Panc1 (cell line): Measurements from ENCODE around the gene UBA1.

Experiments used
- POLR2AphosphoS5 ChIP-seq: IDR thresholded peaks from 2 replicates; pipeline ENCODE4 v1.6.1; 2012; ENCODE audit warnings: mild to moderate bottlenecking, low read depth, low read length, moderate library complexity
- SIN3A ChIP-seq: IDR thresholded peaks from 2 replicates; pipeline ENCODE4 v1.6.1; 2012; ENCODE audit warnings: low read depth, mild to moderate bottlenecking, low read length, moderate library complexity, borderline replicate concordance; ENCODE audit not compliant: insufficient read depth
- TF ChIP-seq, protein P1 (sequence below): fragments of 450-650 bp; IDR thresholded peaks from 2 replicates; pipeline ENCODE4 v1.5.1; 2017; ENCODE audit warnings: mild to moderate bottlenecking

DNA sequence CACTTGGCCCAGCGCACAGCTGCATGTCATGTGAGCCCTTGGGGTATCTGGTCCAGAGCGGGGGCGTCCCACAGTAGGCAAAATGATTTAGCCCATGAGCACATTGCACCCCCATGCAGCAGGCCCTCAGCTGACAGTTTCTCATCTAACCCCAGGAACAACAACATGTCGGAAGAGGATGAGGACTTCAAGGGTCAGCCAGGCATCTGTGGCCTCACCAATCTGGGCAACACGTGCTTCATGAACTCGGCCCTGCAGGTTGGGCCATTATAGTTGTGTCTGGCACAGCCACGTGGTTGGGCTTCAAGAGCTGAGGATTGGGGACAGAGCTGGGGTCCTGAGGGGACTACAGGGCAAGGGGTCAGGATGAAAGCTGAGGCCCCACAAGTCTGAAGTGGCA, 47.0 kb downstream of the UBA1 start:
- TF ChIP-seq, protein P1, sequence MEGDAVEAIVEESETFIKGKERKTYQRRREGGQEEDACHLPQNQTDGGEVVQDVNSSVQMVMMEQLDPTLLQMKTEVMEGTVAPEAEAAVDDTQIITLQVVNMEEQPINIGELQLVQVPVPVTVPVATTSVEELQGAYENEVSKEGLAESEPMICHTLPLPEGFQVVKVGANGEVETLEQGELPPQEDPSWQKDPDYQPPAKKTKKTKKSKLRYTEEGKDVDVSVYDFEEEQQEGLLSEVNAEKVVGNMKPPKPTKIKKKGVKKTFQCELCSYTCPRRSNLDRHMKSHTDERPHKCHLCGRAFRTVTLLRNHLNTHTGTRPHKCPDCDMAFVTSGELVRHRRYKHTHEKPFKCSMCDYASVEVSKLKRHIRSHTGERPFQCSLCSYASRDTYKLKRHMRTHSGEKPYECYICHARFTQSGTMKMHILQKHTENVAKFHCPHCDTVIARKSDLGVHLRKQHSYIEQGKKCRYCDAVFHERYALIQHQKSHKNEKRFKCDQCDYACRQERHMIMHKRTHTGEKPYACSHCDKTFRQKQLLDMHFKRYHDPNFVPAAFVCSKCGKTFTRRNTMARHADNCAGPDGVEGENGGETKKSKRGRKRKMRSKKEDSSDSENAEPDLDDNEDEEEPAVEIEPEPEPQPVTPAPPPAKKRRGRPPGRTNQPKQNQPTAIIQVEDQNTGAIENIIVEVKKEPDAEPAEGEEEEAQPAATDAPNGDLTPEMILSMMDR, result no peak
- TF ChIP-seq SIN3A, result no peak
- TF ChIP-seq POLR2AphosphoS5, result no peak
